HepG2 (cell line): Measurements from ENCODE around the gene IFRD1. TPM values are rescaled to one million over a fixed set of nuclear protein-coding genes. Genes with fewer than 3 reads are reported as not detected.

ENCODE experiments used
- ETS1 ChIP-seq: sonication (generic); formaldehyde crosslinking; IDR thresholded peaks from 2 replicates; pipeline ENCODE4 v1.4.0; 2020; ENCODE audit warnings: missing genetic modification reagents
- NFIB ChIP-seq: sonication (generic); formaldehyde crosslinking; IDR thresholded peaks from 2 replicates; pipeline ENCODE4 v1.9.0; 2021; ENCODE audit warnings: missing genetic modification reagents, mild to moderate bottlenecking, borderline replicate concordance
- THAP9 ChIP-seq: sonication (generic); formaldehyde crosslinking; IDR thresholded peaks from 2 replicates; pipeline ENCODE4; 2020; ENCODE audit warnings: missing genetic modification reagents, mild to moderate bottlenecking, borderline replicate concordance
- ZBTB39 ChIP-seq: sonication (generic); formaldehyde crosslinking; IDR thresholded peaks from 2 replicates; pipeline ENCODE4 v1.5.0; 2020; ENCODE audit warnings: missing genetic modification reagents
- ZFP37 ChIP-seq: sonication (generic); formaldehyde crosslinking; IDR thresholded peaks from 2 replicates; pipeline ENCODE4 v1.4.0; 2020; ENCODE audit warnings: missing genetic modification reagents, borderline replicate concordance
- ZNF275 ChIP-seq: sonication (generic); formaldehyde crosslinking; IDR thresholded peaks from 2 replicates; pipeline ENCODE4 v1.8.0; 2022; ENCODE audit warnings: missing genetic modification reagents, mild to moderate bottlenecking, inconsistent platforms, borderline replicate concordance
- ZNF280B ChIP-seq: sonication (generic); formaldehyde crosslinking; IDR thresholded peaks from 2 replicates; pipeline ENCODE4 v1.5.0; 2020; ENCODE audit warnings: missing genetic modification reagents, mild to moderate bottlenecking, borderline replicate concordance
- ZNF501 ChIP-seq: sonication (generic); formaldehyde crosslinking; IDR thresholded peaks from 2 replicates; pipeline ENCODE4 v1.5.1; 2020; ENCODE audit warnings: mild to moderate bottlenecking, moderate library complexity, missing genetic modification reagents
- ZNF770 ChIP-seq: sonication (generic); formaldehyde crosslinking; IDR thresholded peaks from 2 replicates; pipeline ENCODE4 v1.5.0; 2020; ENCODE audit warnings: mild to moderate bottlenecking, missing genetic modification reagents
- ZSCAN29 ChIP-seq: sonication (generic); formaldehyde crosslinking; conservative IDR thresholded peaks from 2 replicates; pipeline ENCODE4 v1.4.0; 2020; ENCODE audit warnings: mild to moderate bottlenecking, missing genetic modification reagents
- ZXDC ChIP-seq: sonication (generic); formaldehyde crosslinking; IDR thresholded peaks from 2 replicates; pipeline ENCODE4 v1.5.0; 2020; ENCODE audit warnings: mild to moderate bottlenecking, missing genetic modification reagents
- polyA plus RNA-seq, 8 experiments: library from polyadenylated mRNA; depleted of rRNA in 3 of 8; stranded (reverse) in 7 of 8; unstranded in 1 of 8; fragments of >200 nt; fragmentation: Illumina TruSeq in 4 of 8; extraction: Trizol in 4 of 8; gene quantifications; 2 replicates each; pipeline versions ENCODE4 v1.2.1 to v1.2.3, GENCODE V29; 2011 to 2016; ENCODE audit warnings: low read depth in 4 of 8, missing spikeins in 1 of 8, mixed read lengths in 1 of 8; ENCODE audit not compliant: insufficient read depth in 1 of 8
- total RNA-seq, 5 experiments: library from RNA; depleted of rRNA; stranded (reverse); fragments of >200 nt; fragmentation: Illumina TruSeq; extraction: Trizol; gene quantifications; 2 replicates each; pipeline ENCODE4 v1.2.3, GENCODE V29; 2016; ENCODE audit warnings: low read depth in 1 of 5

Gene IFRD1
- total and polyA plus RNA-seq, 2 of the 13 experiments (the other 11 are each of a cell fraction or from before 2014, with no cell fraction given) = 50.9 to 55.5 TPM

- TF ChIP-seq THAP9 (CRISPR knock-in tag) (peak; percentile 85; the same call in 1 of the 2 replicates), ZNF501 (CRISPR knock-in tag) (no peak), NFIB (CRISPR knock-in tag) (no peak), ZNF275 (CRISPR knock-in tag) (peak; percentile 45; the same call in 1 of the 2 replicates), ZXDC (CRISPR knock-in tag) (no peak), ZNF280B (CRISPR knock-in tag) (peak; percentile 74), ZBTB39 (no peak), ZFP37 (CRISPR knock-in tag) (no peak), ZSCAN29 (peak; percentile 64), ZNF770 (CRISPR knock-in tag) (0 out of 2 replicates have a peak, but pooled peaks have one; percentile 21), ETS1 (no peak)
Observed at GRCh38 chr7:112450807-112451761, 824 bp downstream of the IFRD1 start (continued).
